Neural progenitor cell (in vitro differentiated cells): Measurements from ENCODE around the gene TMEM126B. TPM values are rescaled to one million over a fixed set of nuclear protein-coding genes. Genes with fewer than 3 reads are reported as not detected.
A peak's percentile ranks its signal among the peaks of the same experiment; 100 is the strongest.

ENCODE experiments used
- DNase-seq: peaks from one replicate; pipeline ENCODE4 v3.0.0-alpha.2; 2016; ENCODE audit warnings: low spot score
- H2AFZ ChIP-seq: fragments of 200-600 bp; sonication (generic); replicated peaks from 2 replicates; pipeline ENCODE4 v1.6.1; 2016; ENCODE audit warnings: antibody characterized with exemption
- H3F3A ChIP-seq: fragments of 200-600 bp; sonication (generic); 2 replicates; pipeline ENCODE4 v1.6.1; 2016; ENCODE audit warnings: antibody characterized with exemption, low read depth
- H3K27ac ChIP-seq: fragments of 200-600 bp; sonication (generic); 2 replicates; pipeline ENCODE4 v1.5.1; 2016; ENCODE audit warnings: mild to moderate bottlenecking
- H3K27me3 ChIP-seq: fragments of 200-600 bp; sonication (generic); 2 replicates; pipeline ENCODE4 v1.6.1; 2016; ENCODE audit warnings: mild to moderate bottlenecking, moderate library complexity
- H3K36me3 ChIP-seq: fragments of 200-600 bp; sonication (generic); 2 replicates; pipeline ENCODE4 v1.5.1; 2016
- H3K4me1 ChIP-seq: fragments of 200-600 bp; sonication (generic); 2 replicates; pipeline ENCODE4 v1.6.1; 2016; ENCODE audit warnings: mixed run types
- H3K4me2 ChIP-seq: fragments of 200-600 bp; sonication (generic); 2 replicates; pipeline ENCODE4 v1.6.1; 2016
- H3K4me3 ChIP-seq: fragments of 200-600 bp; sonication (generic); 2 replicates; pipeline ENCODE4 v1.5.1; 2016
- H3K79me2 ChIP-seq: fragments of 200-600 bp; sonication (generic); 2 replicates; pipeline ENCODE4 v1.6.1; 2016; ENCODE audit warnings: low read depth
- H3K9ac ChIP-seq: fragments of 200-600 bp; sonication (generic); 2 replicates; pipeline ENCODE4 v1.6.1; 2016
- H3K9me3 ChIP-seq: fragments of 200-600 bp; sonication (generic); 2 replicates; pipeline ENCODE4 v1.5.1; 2016; ENCODE audit warnings: low read depth
- H4K20me1 ChIP-seq: fragments of 200-600 bp; sonication (generic); 2 replicates; pipeline ENCODE4 v1.6.1; 2016; ENCODE audit warnings: low read depth
- H3K27ac Mint-ChIP-seq: 3 replicates; pipeline ENCODE4 v1.8.0; 2021; ENCODE audit warnings: mixed read lengths
- H3K27me3 Mint-ChIP-seq: 2 replicates; pipeline ENCODE4 v1.8.0; 2022; ENCODE audit warnings: low read depth, mild to moderate bottlenecking, inconsistent platforms, moderate library complexity, mixed read lengths; ENCODE audit not compliant: insufficient read depth
- H3K36me3 Mint-ChIP-seq: 3 replicates; pipeline ENCODE4 v1.8.0; 2021; ENCODE audit warnings: mixed read lengths
- H3K4me1 Mint-ChIP-seq: 3 replicates; pipeline ENCODE4 v1.8.0; 2021; ENCODE audit warnings: mixed read lengths
- H3K4me3 Mint-ChIP-seq: 3 replicates; pipeline ENCODE4 v1.8.0; 2021; ENCODE audit warnings: mild to moderate bottlenecking, moderate library complexity, mixed read lengths
- H3K9me3 Mint-ChIP-seq: 3 replicates; pipeline ENCODE4 v1.8.0; 2020; ENCODE audit warnings: mixed read lengths
- EZH2 ChIP-seq: fragments of 200-600 bp; sonication (generic); IDR thresholded peaks from 2 replicates; pipeline ENCODE4 v1.6.1; 2017; ENCODE audit warnings: antibody characterized with exemption, mild to moderate bottlenecking, moderate library complexity
- EZH2phosphoT487 ChIP-seq: fragments of 200-600 bp; sonication (generic); IDR thresholded peaks from 2 replicates; pipeline ENCODE4 v1.6.1; 2017; ENCODE audit warnings: antibody characterized with exemption
- total RNA-seq: library from RNA; depleted of rRNA; stranded (reverse); fragments of >200 nt; gene quantifications from 2 replicates; pipeline ENCODE4 v1.2.3, GENCODE V29; 2015; ENCODE audit warnings: low replicate concordance
- TF ChIP-seq, protein P1 (sequence below): fragments of 200-600 bp; sonication (generic); IDR thresholded peaks from 2 replicates; pipeline ENCODE4 v1.5.1; 2017; ENCODE audit warnings: antibody characterized with exemption, mild to moderate bottlenecking

Gene TMEM126B
- total RNA-seq, 1 donor from 2014 or later: 110 TPM

DNA sequence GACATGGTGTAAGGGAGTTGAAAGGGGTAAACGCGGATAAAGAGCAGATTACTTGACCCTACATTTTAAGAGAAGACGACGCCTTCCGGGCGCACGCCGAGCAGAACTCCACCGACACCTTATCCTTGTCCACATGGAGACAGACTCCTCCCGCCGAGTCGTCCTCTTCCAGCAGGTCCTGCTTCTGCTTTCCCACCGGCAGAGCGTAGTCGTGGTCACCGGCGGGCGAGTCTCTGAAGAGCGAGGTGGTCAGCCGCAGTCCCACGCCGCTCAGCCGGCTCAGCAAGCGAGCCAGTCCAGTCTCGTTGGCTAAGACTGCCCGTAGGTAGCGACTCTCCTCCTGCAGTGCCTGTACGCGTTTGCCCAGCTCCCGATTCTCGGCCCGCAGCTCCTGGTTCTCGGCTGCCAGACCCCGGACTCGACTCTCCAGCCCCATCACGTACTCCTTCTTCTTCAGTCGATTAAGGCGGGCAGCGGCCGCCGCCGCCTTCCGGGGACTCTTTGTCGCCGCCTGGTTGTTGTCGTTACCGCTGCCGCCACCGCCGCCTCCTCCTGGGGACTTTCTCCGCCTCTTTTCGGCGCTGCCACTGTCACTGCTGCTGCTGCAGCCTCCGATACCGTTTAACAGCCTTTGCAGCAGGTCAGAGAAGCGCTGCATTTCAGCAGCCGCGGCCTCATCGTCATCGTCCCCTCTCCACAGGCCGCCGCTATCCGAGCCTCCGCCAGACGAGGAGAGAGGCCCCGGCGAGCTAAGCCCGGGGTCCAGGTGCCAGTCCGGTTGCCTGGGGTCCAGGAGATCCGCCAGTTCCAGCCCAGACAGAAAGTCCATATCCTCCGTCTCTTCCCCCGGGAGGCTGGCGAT lies 35.6 kb downstream of the TMEM126B start:
- H2AFZ ChIP-seq: peak overlapping the region; percentile 97
- Mint-ChIP-seq H3K27ac (peak overlapping the region; percentile 97), H3K9me3 (no peaks in the 10 kb centered on the region), H3K4me3 (peak overlapping the region; percentile 100), H3K27me3 (peaks cover 3% of the 10 kb centered on the region), H3K36me3 (peaks cover 27% of the 10 kb centered on the region), H3K4me1 (peaks cover 42% of the 10 kb centered on the region)
- peaks cover 29% of the 10 kb centered on the region for H3F3A ChIP-seq
- H3K4me2 ChIP-seq: peak overlapping the region; percentile 90
- H3K27me3 ChIP-seq: no peaks in the 10 kb centered on the region
- H3K36me3 ChIP-seq: peaks cover 32% of the 10 kb centered on the region
- H3K27ac ChIP-seq: peak overlapping the region; percentile 96
- peaks cover 56% of the 10 kb centered on the region for H4K20me1 ChIP-seq
- TF ChIP-seq, protein P1, sequence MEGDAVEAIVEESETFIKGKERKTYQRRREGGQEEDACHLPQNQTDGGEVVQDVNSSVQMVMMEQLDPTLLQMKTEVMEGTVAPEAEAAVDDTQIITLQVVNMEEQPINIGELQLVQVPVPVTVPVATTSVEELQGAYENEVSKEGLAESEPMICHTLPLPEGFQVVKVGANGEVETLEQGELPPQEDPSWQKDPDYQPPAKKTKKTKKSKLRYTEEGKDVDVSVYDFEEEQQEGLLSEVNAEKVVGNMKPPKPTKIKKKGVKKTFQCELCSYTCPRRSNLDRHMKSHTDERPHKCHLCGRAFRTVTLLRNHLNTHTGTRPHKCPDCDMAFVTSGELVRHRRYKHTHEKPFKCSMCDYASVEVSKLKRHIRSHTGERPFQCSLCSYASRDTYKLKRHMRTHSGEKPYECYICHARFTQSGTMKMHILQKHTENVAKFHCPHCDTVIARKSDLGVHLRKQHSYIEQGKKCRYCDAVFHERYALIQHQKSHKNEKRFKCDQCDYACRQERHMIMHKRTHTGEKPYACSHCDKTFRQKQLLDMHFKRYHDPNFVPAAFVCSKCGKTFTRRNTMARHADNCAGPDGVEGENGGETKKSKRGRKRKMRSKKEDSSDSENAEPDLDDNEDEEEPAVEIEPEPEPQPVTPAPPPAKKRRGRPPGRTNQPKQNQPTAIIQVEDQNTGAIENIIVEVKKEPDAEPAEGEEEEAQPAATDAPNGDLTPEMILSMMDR: peak; percentile 57
- TF ChIP-seq EZH2phosphoT487 (no peak), EZH2 (no peak)
- DNase-seq: peak; percentile 92
- peaks cover 62% of the 10 kb centered on the region for H3K79me2 ChIP-seq
- H3K9me3 ChIP-seq: no peaks in the 10 kb centered on the region
- H3K4me1 ChIP-seq: peaks cover 34% of the 10 kb centered on the region
- peak overlapping the region; percentile 97 for H3K4me3 ChIP-seq
- peak overlapping the region; percentile 99 for H3K9ac ChIP-seq

DNA sequence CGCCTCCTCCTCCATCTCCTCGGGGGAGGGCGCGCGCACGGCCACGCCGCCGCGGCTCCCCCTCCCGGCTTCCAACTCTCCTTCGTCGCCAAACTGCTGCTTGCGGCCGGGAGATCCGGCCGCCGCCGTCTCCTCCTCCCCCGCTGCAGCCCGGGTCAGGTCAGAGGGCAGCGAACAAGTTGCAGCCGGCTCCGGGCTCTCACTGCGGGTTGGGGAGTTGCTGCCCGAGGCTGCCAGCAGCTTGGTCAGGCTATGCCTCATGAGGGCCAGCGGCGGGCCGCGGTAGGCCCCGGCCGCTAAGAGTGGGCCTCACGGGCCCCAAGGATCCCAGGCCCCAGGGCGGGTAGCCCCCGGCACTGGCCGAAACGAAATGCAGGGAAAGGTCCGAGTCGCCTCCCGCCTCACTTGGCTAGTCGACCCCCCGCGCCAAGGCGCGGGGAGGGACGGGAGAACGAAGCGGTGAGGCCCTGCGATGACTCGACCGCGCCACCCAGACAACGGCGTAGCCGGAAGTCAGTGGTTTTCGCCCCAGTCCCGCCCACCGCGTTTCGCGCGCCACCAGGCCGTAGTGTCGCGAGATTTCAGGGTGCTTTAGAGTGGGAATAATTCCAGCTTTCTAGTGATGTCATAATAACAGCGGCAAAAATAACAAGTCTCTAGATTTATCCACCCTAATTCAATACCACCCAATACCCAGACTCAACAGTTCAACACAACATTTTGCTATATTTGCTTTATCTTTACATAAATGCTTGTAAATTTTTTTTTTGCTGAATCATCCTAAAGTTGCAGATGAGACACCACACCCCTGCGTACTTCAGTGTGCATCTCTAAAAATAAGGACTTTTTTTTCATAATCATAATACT lies 36.5 kb downstream of the TMEM126B start, which contains the start of gene CREBZF:
Gene CREBZF (minus strand): TSS at position 515 of the 867 bp plus-strand sequence. CDS start 254 bp downstream, at position 261.
- TF ChIP-seq EZH2phosphoT487: no peak
- TF ChIP-seq, protein P1: no peak
- TF ChIP-seq EZH2: no peak
- Histone ChIP-seq H4K20me1 (peaks cover 48% of the 10 kb centered on the region), H3K36me3 (peaks cover 28% of the 10 kb centered on the region), H3F3A (peaks cover 26% of the 10 kb centered on the region), H3K79me2 (peaks cover 53% of the 10 kb centered on the region), H3K27me3 (no peaks in the 10 kb centered on the region), H3K9ac (peak within 1 kb of the TSS; percentile 99), H2AFZ (peak within 1 kb of the TSS; percentile 97), H3K27ac (peak within 1 kb of the TSS; percentile 96), H3K9me3 (no peaks in the 10 kb centered on the region), H3K4me2 (peak within 1 kb of the TSS; percentile 90), H3K4me1 (peaks cover 28% of the 10 kb centered on the region), H3K4me3 (peak within 1 kb of the TSS; percentile 97)
- Mint-ChIP-seq H3K27me3 (peaks cover 3% of the 10 kb centered on the region), H3K36me3 (peaks cover 21% of the 10 kb centered on the region), H3K9me3 (no peaks in the 10 kb centered on the region), H3K4me1 (peaks cover 36% of the 10 kb centered on the region), H3K4me3 (peak within 1 kb of the TSS; percentile 100), H3K27ac (peak within 1 kb of the TSS; percentile 97)
- peak; percentile 97 for DNase-seq

DNA sequence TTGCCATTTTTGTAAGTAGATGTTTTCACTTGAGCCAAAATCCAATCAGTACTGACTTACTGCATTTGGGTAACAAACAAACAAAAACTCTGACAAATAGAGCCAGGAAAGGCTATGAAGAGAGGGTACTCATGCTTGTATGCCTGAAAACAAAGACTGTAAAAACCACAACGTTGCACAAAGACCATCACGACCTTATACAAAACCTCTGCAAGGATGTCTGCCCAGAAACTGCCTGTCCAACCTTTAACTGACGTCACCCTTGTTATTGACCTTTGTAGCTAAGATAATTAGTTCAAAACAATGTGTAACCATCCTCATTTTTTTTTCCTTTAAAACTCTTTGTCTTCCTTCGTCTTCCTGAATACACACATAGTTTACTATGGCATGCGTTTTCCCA lies 37.3 kb downstream of the TMEM126B start:
- Histone ChIP-seq H3K9ac (no peak overlapping the region), H3F3A (peaks cover 23% of the 10 kb centered on the region), H3K4me1 (peaks cover 19% of the 10 kb centered on the region), H3K27ac (no peak overlapping the region), H2AFZ (peak overlapping the region; percentile 97), H3K4me3 (peak overlapping the region; percentile 97), H3K27me3 (no peaks in the 10 kb centered on the region), H3K9me3 (no peaks in the 10 kb centered on the region), H4K20me1 (peaks cover 39% of the 10 kb centered on the region), H3K4me2 (peak overlapping the region; percentile 90), H3K36me3 (peaks cover 19% of the 10 kb centered on the region), H3K79me2 (peaks cover 45% of the 10 kb centered on the region)
- no peaks in the 10 kb centered on the region for H3K9me3 Mint-ChIP-seq
- H3K4me1 Mint-ChIP-seq: peaks cover 28% of the 10 kb centered on the region
- peaks cover 3% of the 10 kb centered on the region for H3K27me3 Mint-ChIP-seq
- DNase-seq: no peak
- peak overlapping the region; percentile 74 for H3K27ac Mint-ChIP-seq
- H3K4me3 Mint-ChIP-seq: peak overlapping the region; percentile 100
- H3K36me3 Mint-ChIP-seq: peaks cover 15% of the 10 kb centered on the region
- TF ChIP-seq EZH2phosphoT487 (no peak), EZH2 (no peak)
- TF ChIP-seq, protein P1: no peak
